Peyer's patch (tissue), 4 donors: ENCODE results near the gene CTNS. TPM values are rescaled to one million over a fixed set of nuclear protein-coding genes. Genes with fewer than 3 reads are reported as not detected.

Experiments used
- DNase-seq, 3 donors: peaks; one replicate each; pipeline ENCODE4 v3.0.0-alpha.2; 2017 to 2019
- H3K27ac ChIP-seq, 4 donors: fragments of 200-600 bp; sonication (generic); one replicate each; pipeline ENCODE4 v1.5.1; 2016 to 2019
- H3K27me3 ChIP-seq, 2 donors: fragments of 200-600 bp; sonication (generic); one replicate each; pipeline ENCODE4 v1.5.1; 2019
- H3K36me3 ChIP-seq, 3 donors: fragments of 200-600 bp; sonication (generic); one replicate each; pipeline ENCODE4 v1.5.1; 2016 to 2019
- H3K4me1 ChIP-seq, 4 donors: fragments of 200-600 bp; sonication (generic); one replicate each; pipeline ENCODE4 v1.5.1; 2016 to 2019
- H3K4me3 ChIP-seq, 4 donors: fragments of 200-600 bp; sonication (generic); 1 replicate in 3 of 4; 2 replicates in 1 of 4; pipeline ENCODE4 v1.5.1; 2016 to 2019; ENCODE audit warnings: mild to moderate bottlenecking in 1 of 4
- H3K9me3 ChIP-seq, 4 donors: fragments of 200-600 bp; sonication (generic); one replicate each; pipeline ENCODE4 v1.5.1; 2016 to 2019; ENCODE audit warnings: mild to moderate bottlenecking in 1 of 4
- POLR2A ChIP-seq, 2 donors: fragments of 450-650 bp; IDR thresholded peaks; one replicate each; pipeline ENCODE4 v1.5.1; 2017; ENCODE audit warnings: antibody characterized with exemption in 2 of 2, mild to moderate bottlenecking in 2 of 2, moderate library complexity in 2 of 2
- total RNA-seq, 4 donors: library from RNA; depleted of rRNA; stranded (reverse); fragments of >200 nt; gene quantifications; one replicate each; pipeline ENCODE4 v1.1.0, GENCODE V29; 2016
- TF ChIP-seq, protein P1 (sequence below), 6 experiments: fragments of 450-650 bp in 4 of 6; fragments of 200-600 bp in 2 of 6; sonication (generic) in 1 of 6; IDR thresholded peaks; one replicate each; pipeline ENCODE4 v1.5.1; 2017 to 2019; ENCODE audit warnings: antibody characterized with exemption in 6 of 6, mild to moderate bottlenecking in 3 of 6, moderate library complexity in 1 of 6

Gene CTNS
- total RNA-seq, 4 donors from 2014 or later: 21.5 to 30.1 (median 27.7) TPM

DNA sequence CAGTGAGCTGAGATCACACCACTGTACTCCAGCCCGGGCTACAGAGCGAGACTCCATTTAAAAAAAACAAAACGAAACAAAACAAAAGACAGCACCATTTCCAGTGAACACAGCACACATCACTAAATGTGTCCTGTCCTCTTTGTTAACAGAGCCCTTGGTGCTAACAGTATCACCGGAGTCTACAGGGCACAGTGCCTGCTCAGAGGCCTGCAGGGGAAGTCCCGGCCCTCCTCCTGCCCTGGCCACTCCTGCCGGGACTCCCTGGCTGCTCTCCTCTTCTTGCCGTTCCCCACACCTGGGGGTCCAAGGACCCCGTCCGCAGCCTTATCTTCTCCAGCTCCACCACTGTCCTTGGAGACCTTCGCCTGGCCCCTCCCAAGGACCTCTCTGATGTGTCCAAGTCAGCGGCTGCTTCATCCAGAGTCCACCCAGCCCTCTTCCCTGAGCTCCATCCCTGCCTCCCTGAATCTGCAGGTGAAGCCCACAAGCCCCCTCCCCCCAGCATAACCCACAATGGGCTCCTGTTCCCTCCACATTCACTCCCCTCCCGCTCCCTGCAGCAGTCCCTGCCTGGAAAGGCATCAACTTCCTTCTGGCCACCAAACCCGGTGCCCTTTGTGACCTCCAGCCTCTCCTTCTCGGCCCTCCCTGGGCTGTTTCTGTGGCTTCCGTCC lies 35.9 kb upstream of the CTNS start:
- Histone ChIP-seq H3K4me1 (no peaks in the 10 kb centered on the region), H3K9me3 (no peaks in the 10 kb centered on the region), H3K36me3 (peaks cover 0 to 3% (median 0%) of the 10 kb centered on the region in 3 donors), H3K27ac (no peak overlapping the region), H3K4me3 (no peak overlapping the region), H3K27me3 (no peaks in the 10 kb centered on the region)
- no peak for TF ChIP-seq POLR2A (IDR thresholded peaks at IDR 0.05)
- TF ChIP-seq, protein P1, sequence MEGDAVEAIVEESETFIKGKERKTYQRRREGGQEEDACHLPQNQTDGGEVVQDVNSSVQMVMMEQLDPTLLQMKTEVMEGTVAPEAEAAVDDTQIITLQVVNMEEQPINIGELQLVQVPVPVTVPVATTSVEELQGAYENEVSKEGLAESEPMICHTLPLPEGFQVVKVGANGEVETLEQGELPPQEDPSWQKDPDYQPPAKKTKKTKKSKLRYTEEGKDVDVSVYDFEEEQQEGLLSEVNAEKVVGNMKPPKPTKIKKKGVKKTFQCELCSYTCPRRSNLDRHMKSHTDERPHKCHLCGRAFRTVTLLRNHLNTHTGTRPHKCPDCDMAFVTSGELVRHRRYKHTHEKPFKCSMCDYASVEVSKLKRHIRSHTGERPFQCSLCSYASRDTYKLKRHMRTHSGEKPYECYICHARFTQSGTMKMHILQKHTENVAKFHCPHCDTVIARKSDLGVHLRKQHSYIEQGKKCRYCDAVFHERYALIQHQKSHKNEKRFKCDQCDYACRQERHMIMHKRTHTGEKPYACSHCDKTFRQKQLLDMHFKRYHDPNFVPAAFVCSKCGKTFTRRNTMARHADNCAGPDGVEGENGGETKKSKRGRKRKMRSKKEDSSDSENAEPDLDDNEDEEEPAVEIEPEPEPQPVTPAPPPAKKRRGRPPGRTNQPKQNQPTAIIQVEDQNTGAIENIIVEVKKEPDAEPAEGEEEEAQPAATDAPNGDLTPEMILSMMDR (IDR thresholded peaks at IDR 0.05): no peak
- DNase-seq: no peak

DNA sequence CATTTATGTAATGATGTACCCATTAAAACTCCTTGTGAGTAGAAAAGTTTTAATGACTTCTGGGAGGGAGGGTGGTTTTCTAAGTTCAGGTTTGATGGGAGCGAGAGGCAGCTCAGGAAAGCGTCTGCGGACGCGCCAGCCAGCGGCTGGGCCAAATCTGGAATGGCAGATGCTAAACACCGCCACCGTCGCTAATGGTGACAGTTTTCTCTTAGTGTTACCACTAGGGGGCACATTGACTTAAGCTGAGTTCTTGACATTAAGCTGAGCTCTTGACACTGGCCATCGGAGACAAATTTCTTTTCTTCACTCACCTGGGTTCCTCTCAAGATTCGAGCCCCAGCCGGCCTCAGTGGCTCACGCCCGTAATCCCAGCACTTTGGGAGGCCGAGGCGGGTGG lies 34.1 kb upstream of the CTNS start:
- Histone ChIP-seq H3K4me1 (no peaks in the 10 kb centered on the region), H3K9me3 (no peaks in the 10 kb centered on the region), H3K4me3 (no peak overlapping the region), H3K36me3 (peaks cover 0 to 16% (median 0%) of the 10 kb centered on the region in 3 donors), H3K27me3 (no peaks in the 10 kb centered on the region), H3K27ac (no peak overlapping the region)
- peak in 1 of 3 donors; percentile 57 for DNase-seq
- TF ChIP-seq, protein P1 (IDR thresholded peaks at IDR 0.05): peak; percentile 19 to 52 (median 45)
- TF ChIP-seq POLR2A (IDR thresholded peaks at IDR 0.05): no peak

DNA sequence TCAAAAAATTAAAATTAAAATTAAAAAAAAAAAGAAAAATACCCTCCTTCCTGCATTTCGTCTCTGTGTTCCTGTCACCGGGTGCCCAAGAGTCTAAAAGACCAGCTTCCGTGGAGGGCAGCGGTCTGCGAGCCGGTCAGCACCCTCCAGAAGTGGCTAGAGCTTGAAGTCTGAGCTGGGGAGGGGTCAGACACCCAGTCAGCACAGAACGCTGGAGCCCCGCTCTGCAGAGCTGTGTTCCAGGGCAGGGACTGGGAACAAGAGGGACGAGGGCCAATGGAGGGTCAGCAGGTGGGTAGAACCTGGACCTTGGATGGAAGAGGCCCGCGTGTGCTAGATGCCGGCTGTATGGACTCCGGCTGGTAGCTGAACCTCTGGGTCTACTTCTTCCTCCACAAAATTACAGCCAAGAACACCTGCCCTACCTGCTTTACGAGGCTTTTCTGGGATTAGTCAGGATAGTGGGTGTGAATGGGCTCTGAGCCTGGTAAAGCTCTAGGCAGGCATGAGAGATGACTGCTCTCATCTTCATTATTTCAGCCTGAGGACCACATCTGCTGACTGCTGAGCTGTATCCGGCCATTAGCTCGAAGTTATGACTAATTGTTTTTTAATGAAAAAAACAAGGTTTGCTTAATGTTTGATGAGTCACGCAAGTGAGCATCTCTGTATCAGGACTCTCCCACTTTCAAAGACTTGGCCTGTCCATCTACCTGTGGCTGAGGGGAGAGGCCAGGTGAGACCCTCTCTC lies 33.3 kb upstream of the CTNS start:
- H3K36me3 ChIP-seq: peaks cover 0 to 21% (median 0%) of the 10 kb centered on the region in 3 donors
- H3K4me3 ChIP-seq: no peak overlapping the region
- H3K27me3 ChIP-seq: no peaks in the 10 kb centered on the region
- no peak for DNase-seq
- TF ChIP-seq, protein P1 (IDR thresholded peaks at IDR 0.05): no peak
- no peak for TF ChIP-seq POLR2A (IDR thresholded peaks at IDR 0.05)
- H3K27ac ChIP-seq: no peak overlapping the region
- H3K9me3 ChIP-seq: no peaks in the 10 kb centered on the region
- H3K4me1 ChIP-seq: no peaks in the 10 kb centered on the region

DNA sequence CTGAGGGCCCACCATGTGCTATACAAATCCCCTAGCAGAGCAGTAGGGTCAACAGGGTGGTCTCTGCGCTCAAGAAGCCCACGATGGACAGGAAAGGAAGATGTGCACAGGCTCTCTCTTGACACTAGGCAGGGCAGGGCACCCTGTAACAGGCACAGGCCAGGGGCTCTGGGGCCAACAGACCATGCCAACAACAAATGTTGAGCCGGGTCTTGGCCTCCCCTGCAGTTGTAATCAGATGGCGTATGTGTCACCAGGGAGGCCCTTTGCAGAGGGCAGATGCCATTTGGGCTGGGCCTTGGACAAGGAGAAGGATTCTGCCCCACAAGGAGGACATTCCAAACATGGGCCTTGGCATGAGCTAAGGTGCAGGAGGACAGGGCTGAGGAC lies 32.7 kb upstream of the CTNS start:
- Histone ChIP-seq H3K9me3 (no peaks in the 10 kb centered on the region), H3K4me1 (no peaks in the 10 kb centered on the region), H3K27ac (no peak overlapping the region), H3K4me3 (no peak overlapping the region), H3K36me3 (peaks cover 0 to 27% (median 0%) of the 10 kb centered on the region in 3 donors), H3K27me3 (no peaks in the 10 kb centered on the region)
- no peak for DNase-seq
- TF ChIP-seq POLR2A (IDR thresholded peaks at IDR 0.05): no peak
- TF ChIP-seq, protein P1 (IDR thresholded peaks at IDR 0.05): no peak

DNA sequence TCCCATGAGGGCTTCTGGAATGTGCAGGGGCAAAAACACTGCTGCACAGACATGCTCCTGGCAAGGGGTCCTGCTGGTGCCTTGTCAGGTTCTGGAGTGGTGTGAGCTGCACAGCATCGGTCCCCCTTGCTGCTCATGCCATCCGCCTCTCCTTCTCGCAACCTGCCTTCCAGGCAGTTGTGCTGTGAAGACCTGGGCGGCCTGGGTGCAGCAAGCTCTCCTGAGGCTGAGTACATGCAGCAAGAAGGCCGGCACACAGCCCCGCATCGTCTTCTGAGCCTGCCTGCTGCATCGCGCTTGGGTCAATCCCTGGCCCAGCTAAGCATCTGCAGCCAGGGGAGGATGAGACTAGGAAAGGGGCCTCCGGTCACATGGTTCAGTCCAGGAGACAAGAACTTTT lies 26.9 kb upstream of the CTNS start:
- Histone ChIP-seq H3K4me1 (peaks cover 0 to 7% (median 0%) of the 10 kb centered on the region in 4 donors), H3K9me3 (no peaks in the 10 kb centered on the region), H3K27me3 (no peaks in the 10 kb centered on the region), H3K4me3 (no peak overlapping the region), H3K27ac (no peak overlapping the region), H3K36me3 (peaks cover 0 to 81% (median 0%) of the 10 kb centered on the region in 3 donors)
- no peak for DNase-seq
- TF ChIP-seq, protein P1 (IDR thresholded peaks at IDR 0.05): no peak
- TF ChIP-seq POLR2A (IDR thresholded peaks at IDR 0.05): no peak
